ENCODE data around the gene GDF15.

The GDF15 gene

GRCh38 chr19:18388100-18388959 lies 2.4 kb downstream of the GDF15 start:
- CTCF ChIA-PET: interaction anchor here (0.5 to 5.6 kb wide), 27 partner anchors 8 to 239 kb away, joined by 3 to 68 read pairs (median 6); partner anchors contain the start of genes JUND, LRRC25 and SSBP4
- TF ChIP-seq ZBTB7A (tag by site-specific recombination; IDR thresholded peaks at IDR 0.05; ENCODE audit: low read depth) (no peak; the same call in 1 of the 2 replicates), GLIS1 (tag by site-specific recombination; IDR thresholded peaks at IDR 0.05) (peak; percentile 53), ZNF266 (tag by site-specific recombination; IDR thresholded peaks at IDR 0.05; ENCODE audit: low read depth) (no peak), ZNF792 (tag by site-specific recombination; IDR thresholded peaks at IDR 0.05) (no peak), ZNF555 (tag by site-specific recombination; conservative IDR thresholded peaks at IDR 0.05) (no peak), ZNF223 (tag by site-specific recombination; IDR thresholded peaks at IDR 0.05) (peak; percentile 86; the same call in 1 of the 2 replicates), WT1 (tag by site-specific recombination; IDR thresholded peaks at IDR 0.05) (no peak), ZNF658 (tag by site-specific recombination; IDR thresholded peaks at IDR 0.05) (no peak), ZNF580 (tag by site-specific recombination; IDR thresholded peaks at IDR 0.05) (peak; percentile 54; the same call in 1 of the 2 replicates), ZFP41 (tag by site-specific recombination; IDR thresholded peaks at IDR 0.05; ENCODE audit: borderline replicate concordance) (no peak), ZNF629 (tag by site-specific recombination; IDR thresholded peaks at IDR 0.05) (peak; percentile 53; the same call in 1 of the 2 replicates), ZSCAN5A (tag by site-specific recombination; IDR thresholded peaks at IDR 0.05) (peak; percentile 29; the same call in 1 of the 2 replicates), KLF16 (tag by site-specific recombination; IDR thresholded peaks at IDR 0.05) (no peak), ZNF560 (tag by site-specific recombination; IDR thresholded peaks at IDR 0.05; ENCODE audit: borderline replicate concordance) (peak; percentile 70; the same call in 1 of the 2 replicates), ZBTB26 (tag by site-specific recombination; optimal IDR thresholded peaks at IDR 0.05) (peak; percentile 100), ZFP69B (tag by site-specific recombination; IDR thresholded peaks at IDR 0.05) (peak; percentile 75; the same call in 1 of the 2 replicates), ZNF132 (tag by site-specific recombination; IDR thresholded peaks at IDR 0.05; ENCODE audit: borderline replicate concordance) (no peak), ZXDB (tag by site-specific recombination; IDR thresholded peaks at IDR 0.05) (peak; percentile 49; the same call in 1 of the 2 replicates), ZNF311 (tag by site-specific recombination; IDR thresholded peaks at IDR 0.05; ENCODE audit: borderline replicate concordance) (no peak), BCL6B (tag by site-specific recombination; IDR thresholded peaks at IDR 0.05) (no peak), ZNF518A (tag by site-specific recombination; conservative IDR thresholded peaks at IDR 0.05; ENCODE audit: low read depth) (no peak), ZNF843 (tag by site-specific recombination; IDR thresholded peaks at IDR 0.05) (peak; percentile 14; the same call in 1 of the 2 replicates), ZNF549 (tag by site-specific recombination; IDR thresholded peaks at IDR 0.05) (no peak), ZNF660 (tag by site-specific recombination; IDR thresholded peaks at IDR 0.05) (peak; percentile 25; the same call in 1 of the 2 replicates), ZSCAN4 (tag by site-specific recombination; IDR thresholded peaks at IDR 0.05) (no peak)

More at GRCh38 chr19:18388100-18388959, 2.4 kb downstream of the GDF15 start:
- H3K36me3 ChIP-seq (ENCODE audit: control insufficient read depth in 2 of 2, insufficient read depth in 1 of 2, low read length in 2 of 2): no peaks in the 10 kb centered on the region
- no peak overlapping the region; the same call in 1 of the 2 replicates for H3K4me3 ChIP-seq (ENCODE audit: low read depth, low read length)
- H3K9me3 ChIP-seq (ENCODE audit: control insufficient read depth, insufficient read depth, low read depth, low read length): no peaks in the 10 kb centered on the region
- POLR2A ChIA-PET: interaction anchor here (0.8 to 1.5 kb wide), 3 partner anchors 8 to 109 kb away, joined by 3 to 5 read pairs (median 4); no protein-coding TSS in a partner anchor
- no peak overlapping the region for H3K27ac ChIP-seq (ENCODE audit: extremely low read depth, low read depth, low read length)
- H3K4me1 ChIP-seq (ENCODE audit: control insufficient read depth, insufficient read depth, low read length): no peaks in the 10 kb centered on the region
